OCI-LY7 (cell line): ENCODE results near the gene GZF1.

ENCODE experiments used
- CTCF ChIP-seq: fragments of 200-600 bp; sonication (generic); conservative IDR thresholded peaks from 2 replicates; pipeline ENCODE4 v1.5.1; 2014; ENCODE audit warnings: mild to moderate bottlenecking, antibody characterized with exemption, low read length, moderate library complexity, mixed read lengths
- EZH2phosphoT487 ChIP-seq: fragments of 200-600 bp; sonication (generic); IDR thresholded peaks from 2 replicates; pipeline ENCODE4 v1.6.1; 2018; ENCODE audit warnings: low read depth, borderline replicate concordance, mild to moderate bottlenecking, mixed run types, antibody characterized with exemption, low read length, moderate library complexity, mixed read lengths

- TF ChIP-seq CTCF (no peak; the same call in 1 of the 2 replicates), EZH2phosphoT487 (no peak)
Measured at GRCh38 chr20:23357767-23358562, 4.0 kb upstream of the GZF1 start.
